Psoas muscle (tissue), 8 donors: Measurements from ENCODE around the gene ENTR1. TPM values are rescaled to one million over a fixed set of nuclear protein-coding genes. Genes with fewer than 3 reads are reported as not detected.
"Not testable (repeated sequence)": the region's sequence is repeated elsewhere in the genome, so short reads cannot be mapped to it uniquely, and the experiment has no call there.

Experiments
- ATAC-seq, 4 donors: fragments of 200-7000 bp; cut with Tn5 transposase; one replicate each; pipeline ENCODE4 v1.9.1; 2020; ENCODE audit warnings: moderate library complexity in 3 of 4, mild to moderate bottlenecking in 2 of 4
- DNase-seq, 2 donors: peaks; one replicate each; pipeline ENCODE4 v3.0.0-alpha.2; 2020
- H3K27ac ChIP-seq: fragments of 200-600 bp; one replicate; pipeline ENCODE4 v1.8.0; 2022
- H3K27me3 ChIP-seq, 3 donors: fragments of 200-600 bp in 1 of 3; one replicate each; pipeline versions ENCODE4 v1.6.1 to v1.8.0; 2013 to 2022; ENCODE audit warnings: low read length in 2 of 3, mild to moderate bottlenecking in 2 of 3, moderate library complexity in 1 of 3; ENCODE audit not compliant: insufficient read depth in 3 of 3
- H3K36me3 ChIP-seq, 2 donors: fragments of 200-600 bp in 1 of 2; one replicate each; pipeline versions ENCODE4 v1.6.1 to v1.8.0; 2013 to 2022; ENCODE audit warnings: low read depth in 1 of 2, mild to moderate bottlenecking in 1 of 2, moderate library complexity in 1 of 2; ENCODE audit not compliant: insufficient read depth in 1 of 2
- H3K4me1 ChIP-seq: fragments of 200-600 bp; one replicate; pipeline ENCODE4 v1.8.0; 2022
- H3K4me3 ChIP-seq: fragments of 200-600 bp; one replicate; pipeline ENCODE4 v1.8.0; 2022; ENCODE audit warnings: mild to moderate bottlenecking
- H3K9me3 ChIP-seq: fragments of 200-600 bp; one replicate; pipeline ENCODE4 v1.8.0; 2022
- CTCF ChIP-seq: fragments of 200-600 bp; IDR thresholded peaks from one replicate; pipeline ENCODE4 v1.8.0; 2022; ENCODE audit warnings: antibody characterized with exemption
- WGBS, 3 donors: extraction: QIAGEN DNeasy Blood & Tissue Kit; methylation state at CpG; one replicate each; pipeline versions ENCODE4 v1.1.6 to v1.1.7; 2013; 5-methylcytosine and 5-hydroxymethylcytosine counted together
- intact Hi-C, 2 donors: fragments of 100-400 bp; cut with DNase I; formaldehyde crosslinking; loops; one replicate each; pipeline versions ENCODE4 v1.11.0 to v1.14.2; 2022
- polyA plus RNA-seq, 3 donors: library from polyadenylated mRNA; stranded (reverse); fragments of 200-250 nt; gene quantifications; one replicate each; pipeline ENCODE4 v1.2.3, GENCODE V29; 2013
- total RNA-seq, 4 donors: library from RNA; stranded (reverse); fragmentation: NEBNext Ultra II Directional in 2 of 4; extraction: Animal tissue kit (Norgen Biotek cat#: 25700) in 2 of 4; gene quantifications; one replicate each; pipeline versions ENCODE4 v1.2.1 to v1.2.4, GENCODE V29; 2021 to 2023
- donor health status: healthy with polysubstance abuse.
- donor health status: DM: no; HTN: no; CAD: no; lungs with moderate emphysema.
- donor health status: Bipolar disorder and iron deficiency.
- donor health status: healthy.
- donor health status: DM: yes; HTN: yes; CAD: no.
- donor health status: DM: no; HTN: no; CAD: no.
- donor health status: DM: no; HTN: no; CAD: no.
- donor health status: DM: yes; HTN: yes; CAD: no.

The ENTR1 gene
- total and polyA plus RNA-seq, 7 donors: 16.0 to 53.0 (median 34.2) TPM

GRCh38 chr9:136429075-136429628 lies 18.7 kb upstream of the ENTR1 start:
- peak in 1 of 4 donors; percentile 10 for ATAC-seq
- intact Hi-C loops: no loop called here

GRCh38 chr9:136426787-136427186 lies 16.4 kb upstream of the ENTR1 start:
- ATAC-seq (no peak), DNase-seq (no peak)
- Histone ChIP-seq H3K4me3 (no peak overlapping the region), H3K27me3 (no peaks in the 10 kb centered on the region), H3K4me1 (no peaks in the 10 kb centered on the region), H3K27ac (no peak overlapping the region), H3K9me3 (no peaks in the 10 kb centered on the region), H3K36me3 (peaks cover 0 to 84% of the 10 kb centered on the region in 2 donors)
- no peak for TF ChIP-seq CTCF
- 82 to 85% (median 84%) methylated on average over 12 of the region's 12 CpGs for WGBS, 3 donors
- intact Hi-C loops: no loop called here

More at GRCh38 chr9:136429075-136429628, 18.7 kb upstream of the ENTR1 start:
- 78 to 85% (median 82%) methylated on average over 21 of the region's 21 CpGs for WGBS, 3 donors
- H3K4me1 ChIP-seq: no peaks in the 10 kb centered on the region
- no peak overlapping the region for H3K27ac ChIP-seq
- H3K27me3 ChIP-seq: no peaks in the 10 kb centered on the region
- H3K36me3 ChIP-seq: peaks cover 0 to 75% of the 10 kb centered on the region in 2 donors
- TF ChIP-seq CTCF: no peak
- no peaks in the 10 kb centered on the region for H3K9me3 ChIP-seq
- DNase-seq: no peak
- no peak overlapping the region for H3K4me3 ChIP-seq

DNA sequence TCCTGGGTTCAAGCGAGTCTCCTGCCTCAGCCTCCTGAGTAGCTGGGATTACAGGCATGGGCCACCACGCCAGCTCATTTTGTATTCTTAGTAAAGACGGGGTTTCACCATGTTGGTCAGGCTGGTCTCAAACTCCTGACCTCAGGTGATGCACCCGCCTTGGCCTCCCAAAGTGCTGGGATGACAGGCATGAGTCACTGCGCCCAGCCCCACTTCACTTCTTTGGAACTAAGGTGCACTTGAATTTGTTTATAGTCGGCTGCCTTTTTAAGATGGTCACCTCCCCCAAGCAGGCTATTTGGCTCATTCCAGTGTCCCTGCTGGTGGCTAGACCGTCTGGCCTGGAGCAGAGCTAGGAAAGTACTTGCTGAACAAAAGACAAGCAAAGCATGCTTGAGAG lies 15.0 kb upstream of the ENTR1 start:
- H3K27me3 ChIP-seq, H3K9me3 ChIP-seq, H3K4me3 ChIP-seq, ATAC-seq, intact Hi-C loops, H3K4me1 ChIP-seq, H3K27ac ChIP-seq, DNase-seq: not testable (repeated sequence)
- 75 to 87% (median 83%) methylated on average over 7 of the region's 7 CpGs for WGBS, 3 donors
- peaks cover 0 to 90% of the 10 kb centered on the region in 2 donors for H3K36me3 ChIP-seq

GRCh38 chr9:136424750-136425362 lies 14.4 kb upstream of the ENTR1 start:
- H3K4me1 ChIP-seq: no peaks in the 10 kb centered on the region
- peaks cover 0 to 90% of the 10 kb centered on the region in 2 donors for H3K36me3 ChIP-seq
- no peaks in the 10 kb centered on the region for H3K9me3 ChIP-seq
- no peak overlapping the region for H3K4me3 ChIP-seq
- 82 to 92% (median 85%) methylated on average over 27 of the region's 27 CpGs for WGBS, 3 donors
- intact Hi-C loops: no loop called here
- DNase-seq (no peak), ATAC-seq (no peak)
- TF ChIP-seq CTCF: no peak
- H3K27ac ChIP-seq: no peak overlapping the region
- no peaks in the 10 kb centered on the region for H3K27me3 ChIP-seq

DNA sequence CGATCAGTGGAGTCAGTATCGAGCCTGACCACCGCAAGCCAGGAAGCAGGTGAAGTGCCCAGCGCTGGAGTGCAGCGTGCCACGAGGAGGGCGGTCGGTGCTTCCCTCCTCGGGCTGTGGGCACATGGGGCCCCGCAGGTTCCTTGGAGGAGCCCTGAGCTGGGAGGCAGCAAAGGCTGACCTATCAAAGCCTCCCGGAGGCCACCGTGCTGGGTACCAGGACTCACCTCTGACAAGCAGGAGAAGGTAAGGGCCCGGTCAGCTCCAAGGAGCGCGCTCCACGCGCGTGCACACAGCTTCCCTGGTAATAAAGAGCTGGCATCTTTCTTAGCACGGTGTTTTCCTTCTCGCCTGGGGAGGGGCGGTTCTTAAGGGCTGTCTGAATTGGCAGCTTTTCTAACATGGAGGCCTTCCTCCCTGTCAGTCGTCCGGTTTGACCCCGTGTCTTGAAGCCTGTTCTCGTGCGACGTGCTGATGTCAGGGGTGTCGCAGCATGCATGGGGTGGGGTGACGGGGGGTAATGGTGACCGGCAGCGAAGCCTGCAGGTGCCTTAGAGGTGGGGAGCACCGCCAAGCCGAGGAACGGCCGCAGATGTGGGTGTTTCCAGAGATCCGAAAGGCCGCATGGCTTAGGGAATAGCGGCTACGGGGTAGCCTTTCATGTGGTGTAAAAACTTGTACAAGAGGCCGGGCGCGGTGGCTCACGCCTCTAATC lies 13.2 kb upstream of the ENTR1 start:
- Histone ChIP-seq H3K9me3 (no peaks in the 10 kb centered on the region), H3K27me3 (no peaks in the 10 kb centered on the region), H3K4me1 (no peaks in the 10 kb centered on the region), H3K4me3 (no peak overlapping the region), H3K27ac (no peak overlapping the region), H3K36me3 (peaks cover 0 to 90% of the 10 kb centered on the region in 2 donors)
- DNase-seq (no peak), ATAC-seq (no peak)
- intact Hi-C loops: no loop called here
- 89 to 97% (median 94%) methylated on average over 43 of the region's 43 CpGs for WGBS, 3 donors
- TF ChIP-seq CTCF: no peak
